ENCODE measurements around the gene MEIG1.
A peak's percentile ranks its signal among the peaks of the same experiment; 100 is the strongest.
"Not testable (repeated sequence)": the region's sequence is repeated elsewhere in the genome, so short reads cannot be mapped to it uniquely, and the experiment has no call there.

MEIG1 gene, protein sequence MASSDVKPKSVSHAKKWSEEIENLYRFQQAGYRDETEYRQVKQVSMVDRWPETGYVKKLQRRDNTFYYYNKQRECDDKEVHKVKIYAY

GRCh38 chr10:14959221-14960057 is at the start of gene MEIG1:
TSS of gene MEIG1 (plus strand) at chr10:14959388. CDS start at chr10:14966469, 7,081 bp downstream.
- DNase-seq (ENCODE audit: low read depth, low spot score), result peak; percentile 69

GRCh38 chr10:14910953-14911352 is 48.2 kb upstream of the MEIG1 start:
- no peak for DNase-seq (ENCODE audit: low read depth, low spot score)

- no peak for DNase-seq (ENCODE audit: low read depth, low spot score)
These were observed 47.4 kb upstream of the MEIG1 start for GRCh38 chr10:14911801-14912200.

DNA sequence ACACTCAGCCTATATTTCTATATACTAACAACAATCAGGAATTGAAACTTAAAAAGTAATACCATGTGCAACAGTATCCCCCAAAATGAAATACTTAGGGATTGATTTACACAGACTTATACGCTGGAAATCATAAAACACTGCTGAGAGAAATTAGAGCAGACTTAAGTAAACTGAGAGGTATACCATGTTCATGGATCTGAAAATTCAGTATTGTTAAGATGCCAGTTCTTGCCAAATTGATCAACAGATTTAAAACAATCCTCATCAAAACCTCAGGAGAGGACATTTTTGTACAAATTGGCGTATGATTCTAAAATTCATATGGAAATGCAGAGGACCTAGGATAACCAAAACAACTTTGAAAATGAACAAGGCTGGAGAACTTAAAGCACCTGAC is 42.6 kb upstream of the MEIG1 start:
- no peak for DNase-seq (ENCODE audit: low read depth, low spot score)

- no peak for DNase-seq (ENCODE audit: low read depth, low spot score)
These were observed 41.4 kb upstream of the MEIG1 start for GRCh38 chr10:14917827-14918226.

DNA sequence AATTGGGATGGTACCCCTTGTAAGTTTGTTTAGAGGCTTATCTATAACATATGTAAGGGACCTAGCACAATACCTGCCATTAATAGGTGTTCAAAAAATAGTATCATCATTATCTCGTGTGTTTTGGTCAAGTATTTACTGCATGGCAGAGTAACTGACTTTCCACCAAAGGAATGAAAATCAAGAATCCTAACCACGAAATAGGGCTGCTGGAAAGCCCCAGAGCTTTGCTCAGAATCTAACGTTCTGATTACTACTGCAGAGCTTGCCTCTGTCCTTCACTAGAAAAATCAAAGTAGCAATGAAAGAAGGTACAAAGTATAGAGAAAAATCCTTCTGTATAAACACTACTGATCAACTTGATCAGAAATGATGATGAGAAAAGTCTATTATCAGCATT is 40.2 kb upstream of the MEIG1 start:
- DNase-seq (ENCODE audit: low read depth, low spot score), result no peak

GRCh38 chr10:14924013-14924412 is 35.2 kb upstream of the MEIG1 start:
- no peak for DNase-seq (ENCODE audit: low read depth, low spot score)

DNA sequence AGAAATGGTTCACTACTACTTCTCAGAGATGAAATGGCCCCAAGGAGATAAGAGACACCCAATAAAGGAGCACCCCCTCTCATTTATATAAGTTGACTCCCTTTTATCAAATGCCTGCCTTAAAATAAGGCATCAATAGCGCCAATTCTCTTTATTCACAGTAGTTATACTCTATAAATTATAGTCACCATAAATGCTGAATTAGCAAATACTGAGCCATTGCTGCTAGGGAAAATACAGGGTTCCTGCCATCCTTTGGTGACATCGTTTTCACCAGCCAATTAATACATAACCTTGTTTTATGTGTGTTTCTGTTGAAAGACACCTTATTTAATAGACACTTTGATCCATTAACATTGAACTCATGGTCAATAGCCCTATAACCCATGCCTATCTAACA is 33.9 kb upstream of the MEIG1 start:
- no peak for DNase-seq (ENCODE audit: low read depth, low spot score)

GRCh38 chr10:14926061-14926470 is 33.1 kb upstream of the MEIG1 start:
- no peak for DNase-seq (ENCODE audit: low read depth, low spot score)

GRCh38 chr10:14926722-14927416 is 32.3 kb upstream of the MEIG1 start:
- no peak for DNase-seq (ENCODE audit: low read depth, low spot score)

DNA sequence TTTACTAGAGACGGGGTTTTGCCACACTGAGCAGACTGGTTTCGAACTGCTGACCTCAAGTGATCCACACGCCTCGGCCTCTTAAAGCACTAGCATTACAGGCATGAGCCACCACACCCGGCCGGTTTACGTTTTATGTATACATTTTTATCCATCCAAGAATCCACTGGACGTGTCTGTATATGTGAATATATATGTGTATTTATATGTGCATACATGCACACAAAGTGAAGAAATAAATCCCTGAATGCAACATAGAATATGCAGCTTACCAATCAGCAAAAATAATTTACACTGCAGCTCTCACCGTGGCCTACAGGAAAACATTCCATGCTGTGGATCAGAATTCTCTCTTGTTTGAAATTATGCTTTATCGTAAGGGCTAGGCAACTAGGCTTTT is 28.6 kb upstream of the MEIG1 start:
- no peak for DNase-seq (ENCODE audit: low read depth, low spot score)

DNA sequence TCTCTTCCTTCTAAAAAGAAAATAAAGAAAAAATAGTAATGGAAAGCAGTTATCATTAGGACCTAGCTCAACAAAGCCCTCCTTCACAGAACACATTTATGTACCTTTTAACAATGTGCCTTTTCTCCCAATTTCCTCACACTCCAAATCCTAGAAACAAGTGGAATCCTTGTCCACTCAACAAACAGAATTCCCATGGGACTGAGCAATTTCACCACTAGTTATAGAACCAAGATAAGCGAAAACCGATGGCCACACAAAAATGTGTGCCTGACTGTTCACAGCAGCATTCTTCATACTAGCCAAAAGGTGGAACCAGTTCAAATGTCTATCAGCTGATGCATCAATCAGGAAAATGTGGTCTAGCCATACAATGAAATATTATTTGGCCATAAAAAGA is 22.6 kb upstream of the MEIG1 start:
- no peak for DNase-seq (ENCODE audit: low read depth, low spot score)

DNA sequence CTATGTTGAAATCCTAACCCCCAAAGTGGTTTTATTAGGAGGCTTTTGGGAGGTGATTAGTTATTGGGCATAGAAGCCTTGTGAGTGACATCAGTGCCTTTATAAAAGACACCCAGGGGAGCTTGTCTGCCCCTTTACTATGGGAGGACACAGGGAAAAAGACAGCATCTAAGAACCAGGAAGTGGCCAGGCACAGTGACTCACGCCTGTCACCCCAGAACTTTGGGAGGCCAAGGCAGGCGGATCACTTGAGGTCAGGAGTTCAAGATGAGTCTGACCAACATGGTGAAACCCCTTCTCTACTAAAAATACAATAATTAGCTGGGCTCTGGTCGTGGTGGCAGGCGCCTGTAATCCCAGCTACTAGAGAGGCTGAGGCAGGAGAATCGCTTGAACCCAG is 20.2 kb upstream of the MEIG1 start:
- DNase-seq (ENCODE audit: low read depth, low spot score), result not testable (repeated sequence)

- not testable (repeated sequence) for DNase-seq (ENCODE audit: low read depth, low spot score)
These were observed 16.8 kb upstream of the MEIG1 start for GRCh38 chr10:14942147-14942949.

- DNase-seq (ENCODE audit: low read depth, low spot score), result not testable (repeated sequence)
These were observed 16.2 kb upstream of the MEIG1 start for GRCh38 chr10:14942950-14943338.

- no peak for DNase-seq (ENCODE audit: low read depth, low spot score)
These were observed 14.1 kb upstream of the MEIG1 start for GRCh38 chr10:14945108-14945507.

DNA sequence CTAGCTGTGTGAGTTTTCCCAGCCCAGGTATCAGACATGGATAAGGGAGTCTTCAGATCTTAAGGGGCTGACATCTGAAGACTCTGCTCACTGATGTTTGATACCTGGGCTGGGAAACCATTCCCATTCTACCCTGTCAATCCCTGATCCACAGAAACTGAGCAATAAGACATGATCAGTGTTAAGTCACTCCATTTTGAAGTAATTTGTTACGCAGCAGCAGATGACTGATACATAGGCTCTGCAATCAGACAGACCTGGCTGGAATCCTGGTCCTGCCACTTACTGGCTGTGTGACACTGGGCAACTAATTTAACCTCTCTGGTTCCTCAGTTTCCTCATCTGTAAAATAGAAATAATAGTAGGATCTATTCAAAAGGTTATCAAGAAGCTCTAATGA is 11.9 kb upstream of the MEIG1 start:
- no peak for DNase-seq (ENCODE audit: low read depth, low spot score)

- DNase-seq (ENCODE audit: low read depth, low spot score), result no peak
These were observed 9.9 kb upstream of the MEIG1 start for GRCh38 chr10:14949291-14949690.

- DNase-seq (ENCODE audit: low read depth, low spot score), result no peak
These were observed 6.3 kb upstream of the MEIG1 start for GRCh38 chr10:14952851-14953423.

- no peak for DNase-seq (ENCODE audit: low read depth, low spot score)
These were observed 5.7 kb upstream of the MEIG1 start for GRCh38 chr10:14953424-14954000.
